Endothelial cell of umbilical vein (primary cell): ENCODE results near the gene LPIN1. TPM values are rescaled to one million over a fixed set of nuclear protein-coding genes. Genes with fewer than 3 reads are reported as not detected.
A peak's percentile ranks its signal among the peaks of the same experiment; 100 is the strongest.

Source experiments
- BruUV-seq: library from RNA; stranded (reverse); fragments of 400-500 nt; replicated peaks from 2 replicates; lab custom pipeline; 2021; lab: Mats Ljungman, UMichigan
- CTCF ChIA-PET: fragments of 300-600, 350-600 bp; sonication (Branson Sonifier 250); formaldehyde crosslinking; loops from one replicate; lab custom pipeline; 2021; ENCODE audit warnings: antibody characterized with exemption, inconsistent platforms; lab: Charles Lee
- POLR2A ChIA-PET: fragments of 300-600, 350-600 bp; sonication (Branson Sonifier 250); formaldehyde crosslinking; loops from one replicate; lab custom pipeline; 2021; ENCODE audit warnings: antibody characterized with exemption, inconsistent platforms; lab: Charles Lee
- DNase-seq: peaks from one replicate; pipeline ENCODE4 v3.0.0-alpha.2; 2011; ENCODE audit warnings: low read depth, low spot score
- FAIRE-seq: peaks from 2 replicates; lab custom pipeline; 2011; peaks lifted over from hg19 to GRCh38; lab: Jason Lieb, UNC
- H2AFZ ChIP-seq: 2 replicates; pipeline ENCODE4 v1.6.0; 2012; ENCODE audit warnings: low read depth, low read length, control low read depth, inconsistent platforms
- H3K27ac ChIP-seq: 2 replicates; pipeline ENCODE4 v1.5.1; 2011; ENCODE audit warnings: low read depth, mild to moderate bottlenecking, control low read depth, low read length, moderate library complexity; ENCODE audit not compliant: insufficient read depth
- H3K27me3 ChIP-seq, 2 experiments: 2 replicates each; pipeline versions ENCODE4 v1.6.0 to v1.6.1; 2011; ENCODE audit warnings: low read length in 2 of 2, mixed read lengths in 1 of 2; ENCODE audit not compliant: control insufficient read depth in 2 of 2, insufficient read depth in 2 of 2
- H3K36me3 ChIP-seq, 2 experiments: 2 replicates in 1 of 2; 3 replicates in 1 of 2; pipeline ENCODE4 v1.5.1; 2011; ENCODE audit warnings: low read length in 2 of 2, mild to moderate bottlenecking in 1 of 2, moderate library complexity in 1 of 2; ENCODE audit not compliant: control insufficient read depth in 2 of 2, insufficient read depth in 2 of 2; ENCODE audit errors: extremely low read depth in 1 of 2
- H3K4me1 ChIP-seq: 3 replicates; pipeline ENCODE4 v1.5.1; 2011; ENCODE audit warnings: mild to moderate bottlenecking, low read length; ENCODE audit not compliant: control insufficient read depth, insufficient read depth; ENCODE audit errors: extremely low read depth
- H3K4me2 ChIP-seq: 2 replicates; pipeline ENCODE4 v1.6.1; 2011; ENCODE audit warnings: low read length, control low read depth, mixed read lengths; ENCODE audit not compliant: insufficient read depth
- H3K4me3 ChIP-seq, 3 experiments: fragments of 200-600 bp in 1 of 3; sonication (generic), shearing (Covaris generic) in 1 of 3; replicated peaks in 1 of 3; 2 replicates each; pipeline ENCODE4 v1.5.1; 2011 to 2016; ENCODE audit warnings: control low read depth in 3 of 3, low read length in 3 of 3, mild to moderate bottlenecking in 2 of 3, inconsistent platforms in 1 of 3, low read depth in 1 of 3, moderate library complexity in 1 of 3; ENCODE audit not compliant: insufficient read depth in 1 of 3
- H3K79me2 ChIP-seq: 2 replicates; pipeline ENCODE4 v1.6.0; 2012; ENCODE audit warnings: low read length, inconsistent platforms; ENCODE audit not compliant: control insufficient read depth, insufficient read depth
- H3K9ac ChIP-seq: replicated peaks from 2 replicates; pipeline ENCODE3; 2011; ENCODE audit warnings: low read length, control low read depth; ENCODE audit not compliant: insufficient read depth; ENCODE audit errors: extremely low read depth
- H3K9me1 ChIP-seq: replicated peaks from 3 replicates; pipeline ENCODE4 v1.6.0; 2011; ENCODE audit warnings: mild to moderate bottlenecking, low read length; ENCODE audit not compliant: control insufficient read depth, insufficient read depth; ENCODE audit errors: extremely low read depth
- H3K9me3 ChIP-seq: replicated peaks from 2 replicates; pipeline ENCODE4 v1.5.1; 2012; ENCODE audit warnings: low read length, inconsistent platforms; ENCODE audit not compliant: control insufficient read depth, insufficient read depth
- H4K20me1 ChIP-seq: replicated peaks from 2 replicates; pipeline ENCODE3; 2011; ENCODE audit warnings: mild to moderate bottlenecking, low read length; ENCODE audit not compliant: control insufficient read depth, insufficient read depth; ENCODE audit errors: extremely low read depth
- CTCF ChIP-seq, 2 donors: IDR thresholded peaks; 1 replicate in 1 of 2; 2 replicates in 1 of 2; pipeline ENCODE4 v1.5.1; 2011; ENCODE audit warnings: low read length in 2 of 2, mild to moderate bottlenecking in 2 of 2, moderate library complexity in 2 of 2, control low read depth in 1 of 2, inconsistent platforms in 1 of 2, low read depth in 1 of 2; ENCODE audit not compliant: insufficient read depth in 1 of 2; ENCODE audit errors: extremely low read depth in 1 of 2
- EZH2 ChIP-seq: IDR thresholded peaks from 2 replicates; pipeline ENCODE4 v1.6.1; 2012; ENCODE audit warnings: borderline replicate concordance, low read depth, mild to moderate bottlenecking, moderate library complexity, low read length, inconsistent platforms; ENCODE audit not compliant: severe bottlenecking
- FOS ChIP-seq: IDR thresholded peaks from 2 replicates; pipeline ENCODE4 v1.6.1; 2011; ENCODE audit warnings: mild to moderate bottlenecking, low read length, moderate library complexity, borderline replicate concordance; ENCODE audit not compliant: insufficient read depth
- GATA2 ChIP-seq: IDR thresholded peaks from 2 replicates; pipeline ENCODE4 v1.7.0; 2011; ENCODE audit warnings: low read depth, mild to moderate bottlenecking, moderate library complexity, mixed read lengths, low read length; ENCODE audit not compliant: insufficient read length, insufficient read depth
- JUN ChIP-seq: IDR thresholded peaks from 2 replicates; pipeline ENCODE4 v1.6.1; 2011; ENCODE audit warnings: borderline replicate concordance, low read depth; ENCODE audit not compliant: insufficient read length, insufficient read depth
- MAX ChIP-seq: IDR thresholded peaks from 2 replicates; pipeline ENCODE4 v1.6.1; 2011; ENCODE audit not compliant: insufficient read depth, insufficient read length
- MYC ChIP-seq: IDR thresholded peaks from one replicate; pipeline ENCODE4 v1.6.1; 2011; ENCODE audit warnings: mild to moderate bottlenecking, low read depth, low read length
- POLR2A ChIP-seq: IDR thresholded peaks from 2 replicates; pipeline ENCODE4 v1.6.1; 2012; ENCODE audit warnings: low read depth, mild to moderate bottlenecking, control low read depth, low read length
- POLR2AphosphoS5 ChIP-seq: IDR thresholded peaks from 2 replicates; pipeline ENCODE4 v1.6.1; 2012; ENCODE audit warnings: low read depth, mild to moderate bottlenecking, control low read depth, low read length, moderate library complexity; ENCODE audit not compliant: insufficient read depth
- dilution Hi-C: fragments of 300-500 bp; cut with MboI; formaldehyde crosslinking; loops from one replicate; pipeline ENCODE4 v1.15.0; 2019; ENCODE audit warnings: low sequenced_read_pairs; ENCODE audit not compliant: extremely low pct_ligation_motif_present
- intact Hi-C: fragments of 100-400 bp; cut with micrococcal nuclease; formaldehyde crosslinking; loops from one replicate; pipeline ENCODE4 v1.10.0; 2022
- polyA plus RNA-seq, 4 experiments: library from polyadenylated mRNA; depleted of rRNA in 3 of 4; stranded (reverse) in 3 of 4; unstranded in 1 of 4; fragments of >200 nt; gene quantifications; 2 replicates each; pipeline versions ENCODE4 v1.2.1 to v1.2.3, GENCODE V29; 2011 to 2012; ENCODE audit warnings: missing spikeins in 1 of 4
- total RNA-seq: library from RNA; stranded (reverse); gene quantifications from 2 replicates; pipeline ENCODE4 v1.2.3, GENCODE V29; 2021

Gene LPIN1
- total and polyA plus RNA-seq, 2 donors (not counting 3 experiments of a cell fraction or from before 2014, with no cell fraction given), result 26.6 to 80.4 TPM

GRCh38 chr2:11696736-11697102 is 49.7 kb upstream of the LPIN1 start:
- Histone ChIP-seq H3K4me2 (no peak overlapping the region), H3K27me3 (no peaks in the 10 kb centered on the region), H3K4me1 (peaks cover 11% of the 10 kb centered on the region), H3K9me1 (no peaks in the 10 kb centered on the region), H3K79me2 (no peaks in the 10 kb centered on the region), H4K20me1 (no peaks in the 10 kb centered on the region), H3K36me3 (no peaks in the 10 kb centered on the region), H3K27ac (no peak overlapping the region), H3K9ac (no peak overlapping the region), H2AFZ (peak overlapping the region; percentile 83), H3K9me3 (no peaks in the 10 kb centered on the region), H3K4me3 (no peak overlapping the region)
- no peak for DNase-seq
- CTCF ChIA-PET, result interaction anchor here (0.8 to 3.7 kb wide), 11 partner anchors 8 to 88 kb away, joined by 3 to 39 read pairs (median 4); partner anchors contain the start of gene LPIN1
- POLR2A ChIA-PET, result interaction anchor here (0.7 to 1.0 kb wide), 5 partner anchors 44 to 58 kb away, joined by 3 to 4 read pairs (median 3); no protein-coding TSS in a partner anchor
- TF ChIP-seq FOS (no peak), POLR2A (no peak), MYC (no peak), EZH2 (no peak), POLR2AphosphoS5 (no peak), CTCF (IDR thresholded peaks at IDR 0.05; ENCODE audit: extremely low read depth in 1 of 2, insufficient read depth in 1 of 2, low read depth in 1 of 2, low read length in 2 of 2) (no peak), MAX (no peak), GATA2 (no peak), JUN (no peak)
- dilution Hi-C loops, result loop anchor here (10.0 kb wide), 1 partner anchor 68 kb away; no protein-coding TSS in a partner anchor
- BruUV-seq, result no TSS peak
- FAIRE-seq, result no peak
- intact Hi-C loops, result loop anchor here (1.0 kb wide), 1 partner anchor 48 kb away; no protein-coding TSS in a partner anchor
